HG03571 (cell line): ENCODE results near the gene FLRT1.

Experiments
- ATAC-seq: cut with Tn5 transposase; IDR thresholded peaks from one replicate; pipeline ENCODE4 v1.9.1; 2021; ENCODE audit not compliant: unreplicated experiment

Gene FLRT1

DNA sequence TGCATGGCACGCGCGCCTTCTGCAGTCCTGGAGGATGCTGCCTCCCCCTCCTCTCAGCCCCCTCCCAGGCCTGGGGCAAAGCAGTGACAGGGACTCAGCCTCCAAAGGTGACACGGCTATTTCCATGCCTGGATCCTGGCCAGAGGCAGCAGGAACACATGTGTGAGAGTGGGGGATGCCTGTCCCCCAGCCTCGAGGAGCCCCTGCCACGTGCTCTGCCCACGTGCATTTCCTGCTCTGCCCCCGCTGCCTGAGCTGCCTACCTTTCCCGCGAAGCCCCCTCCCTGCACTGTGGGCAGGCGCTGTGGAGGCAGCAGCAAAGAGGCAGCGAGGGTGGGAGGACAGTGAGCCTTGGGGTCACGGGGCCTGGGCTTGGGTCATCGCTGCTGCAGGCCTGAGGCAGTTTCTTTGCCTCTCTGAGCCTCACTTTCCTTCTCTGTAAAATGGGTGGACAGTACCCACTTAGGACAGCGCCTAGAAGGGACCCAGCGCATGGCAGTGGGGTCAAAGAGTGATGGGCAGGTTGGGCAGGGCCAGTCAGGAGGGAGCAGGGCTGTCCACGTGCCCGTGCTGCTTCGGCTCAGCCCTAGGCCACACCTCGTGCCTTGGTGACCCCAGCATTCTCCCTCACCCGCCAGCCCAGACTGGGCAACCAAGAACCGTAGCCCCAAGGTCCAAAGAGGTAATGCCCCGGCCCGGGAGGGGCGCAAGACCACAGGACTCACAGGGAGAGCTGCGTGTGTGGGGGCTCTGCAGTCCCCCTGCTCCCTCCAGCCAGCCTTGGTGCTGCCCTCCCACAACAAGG is 48.6 kb downstream of the FLRT1 start:
- ATAC-seq: no peak

DNA sequence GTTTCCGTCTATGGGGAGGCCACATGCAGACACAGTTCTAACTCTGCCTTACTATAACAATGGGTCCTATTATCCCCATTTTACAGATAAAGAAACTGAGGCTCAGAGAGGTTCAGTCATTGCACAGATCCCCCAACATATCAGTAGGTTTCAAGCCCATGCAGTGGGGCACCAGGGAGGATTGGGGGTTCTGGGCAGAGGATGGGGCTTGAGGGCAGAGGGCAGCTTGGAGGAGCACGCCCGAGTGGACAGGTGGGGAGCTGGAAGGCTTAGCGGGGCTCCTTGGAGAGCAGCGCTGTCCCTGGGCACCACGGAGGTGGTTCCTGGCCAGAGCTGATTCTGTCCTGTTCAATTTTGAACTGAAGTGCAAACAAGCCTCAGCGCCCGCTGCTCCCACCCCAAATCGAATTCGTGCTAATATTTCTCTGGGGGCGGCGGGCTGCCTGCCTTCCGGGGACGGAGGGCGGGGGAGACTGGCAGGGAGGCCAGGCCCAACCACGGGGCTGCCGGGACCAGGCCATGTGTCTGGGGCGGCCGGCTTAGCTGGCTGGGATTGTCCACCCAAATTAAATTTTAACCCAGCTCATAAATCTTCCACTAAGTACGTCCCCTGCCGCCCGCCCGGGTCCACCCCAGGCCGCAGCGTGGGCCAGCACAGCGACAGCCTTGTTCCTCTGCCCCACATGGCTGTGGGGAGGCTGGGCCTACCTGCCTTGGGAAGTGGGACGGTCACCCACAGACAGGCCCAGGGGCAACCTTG is 49.4 kb downstream of the FLRT1 start:
- no peak for ATAC-seq
